AG09319 (cell line): Measurements from ENCODE around the gene MARK3.
"Not testable (repeated sequence)": the region's sequence is repeated elsewhere in the genome, so short reads cannot be mapped to it uniquely, and the experiment has no call there.

ENCODE experiments used
- DNase-seq: peaks from one replicate; pipeline ENCODE4 v3.0.0-alpha.2; 2010; ENCODE audit warnings: low read depth; ENCODE audit errors: extremely low read depth
- CTCF ChIP-seq: IDR thresholded peaks from 2 replicates; pipeline ENCODE4 v1.5.1; 2011; ENCODE audit warnings: low read depth, mild to moderate bottlenecking, inconsistent platforms, low read length, moderate library complexity

MARK3 gene

GRCh38 chr14:103353362-103353761, 31.9 kb upstream of the MARK3 start:
- no peak for TF ChIP-seq CTCF
- DNase-seq: no peak

- no peak for DNase-seq
- TF ChIP-seq CTCF: no peak
Measured at GRCh38 chr14:103354141-103354540, 31.1 kb upstream of the MARK3 start.

DNA sequence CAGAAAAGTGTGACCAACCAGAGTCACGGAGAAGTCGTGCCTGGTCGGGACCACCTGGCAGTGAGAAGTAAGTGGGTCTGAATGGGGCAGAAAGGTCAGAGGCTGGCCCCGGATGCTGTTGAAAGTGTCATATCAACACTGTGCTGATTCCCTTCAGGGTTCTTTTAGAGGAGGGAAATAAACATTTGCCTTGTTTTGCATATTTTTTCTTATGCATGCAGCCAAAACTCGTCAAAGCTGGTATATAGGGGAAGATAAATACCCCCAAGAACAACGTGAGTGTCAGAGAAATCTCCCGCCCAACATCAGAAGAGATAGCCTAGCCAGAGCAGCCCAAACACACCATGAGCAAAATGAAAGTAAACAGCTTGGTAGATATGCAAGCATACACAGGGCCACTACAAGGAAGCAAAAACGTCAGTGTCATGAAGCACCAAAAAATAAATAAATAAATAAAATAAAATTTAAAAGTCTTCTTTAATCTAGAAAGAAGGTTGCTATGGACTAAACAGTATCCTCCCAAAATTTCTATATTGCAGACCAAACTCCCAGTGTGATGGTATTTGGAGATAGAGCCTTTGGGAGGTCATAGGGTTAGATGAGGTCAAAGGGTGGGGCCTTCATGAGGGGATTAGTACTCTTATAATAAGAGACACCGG, 29.1 kb upstream of the MARK3 start:
- no peak for DNase-seq
- no peak for TF ChIP-seq CTCF

- DNase-seq: not testable (repeated sequence)
Measured at GRCh38 chr14:103357552-103357951, 27.7 kb upstream of the MARK3 start.

GRCh38 chr14:103360548-103360947, 24.7 kb upstream of the MARK3 start:
- TF ChIP-seq CTCF: no peak
- DNase-seq: no peak

DNA sequence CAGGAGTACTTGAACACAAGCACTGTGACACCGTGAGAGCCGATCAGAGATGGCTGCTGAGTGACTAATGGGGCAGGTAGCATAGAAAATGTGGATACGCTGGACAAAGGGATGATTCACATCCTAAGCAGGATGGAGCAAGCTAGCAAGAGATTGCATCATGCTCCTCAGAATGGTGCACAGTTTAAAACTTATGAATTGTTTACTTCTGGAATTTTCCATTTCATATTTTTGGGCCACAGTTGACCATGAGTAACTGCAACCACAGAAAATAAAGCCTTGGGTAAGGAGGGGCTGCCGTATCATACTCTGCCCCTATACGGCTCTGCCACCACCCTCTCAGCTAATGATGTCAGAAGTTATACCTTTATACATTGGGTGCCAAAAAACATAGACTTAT, 23.3 kb upstream of the MARK3 start:
- no peak for TF ChIP-seq CTCF
- peak; percentile 87 for DNase-seq

DNA sequence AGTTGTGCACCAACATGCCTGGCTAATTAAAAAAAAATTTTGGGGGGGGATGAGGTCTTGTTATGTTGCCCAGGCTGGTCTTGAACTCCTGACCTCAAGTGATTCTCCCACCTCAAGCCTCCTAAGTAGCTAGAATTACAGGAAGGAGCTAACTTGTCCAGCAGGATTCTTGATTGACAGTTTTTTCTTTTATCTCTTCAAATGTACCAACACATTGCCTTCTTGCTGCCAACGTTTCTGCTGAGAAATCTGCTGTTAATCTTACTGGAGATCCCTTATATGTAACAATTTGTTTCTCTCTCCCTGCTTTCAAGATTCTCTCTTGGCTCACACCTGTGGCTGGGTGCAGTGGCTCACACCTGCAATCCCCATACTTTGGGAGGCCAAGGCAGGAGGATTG, 22.4 kb upstream of the MARK3 start:
- DNase-seq: no peak
- TF ChIP-seq CTCF: no peak

- DNase-seq: no peak
- TF ChIP-seq CTCF: no peak
Measured at GRCh38 chr14:103366741-103367140, 18.5 kb upstream of the MARK3 start.
